Psoas muscle (tissue), 8 donors: Measurements from ENCODE around the gene P2RY6. TPM values are rescaled to one million over a fixed set of nuclear protein-coding genes. Genes with fewer than 3 reads are reported as not detected.
A peak's percentile ranks its signal among the peaks of the same experiment; 100 is the strongest.

ENCODE experiments used
- ATAC-seq, 4 donors: fragments of 200-7000 bp; cut with Tn5 transposase; one replicate each; pipeline ENCODE4 v1.9.1; 2020; ENCODE audit warnings: moderate library complexity in 3 of 4, mild to moderate bottlenecking in 2 of 4
- DNase-seq, 2 donors: peaks; one replicate each; pipeline ENCODE4 v3.0.0-alpha.2; 2020
- H3K27ac ChIP-seq: fragments of 200-600 bp; one replicate; pipeline ENCODE4 v1.8.0; 2022
- H3K27me3 ChIP-seq, 3 donors: fragments of 200-600 bp in 1 of 3; one replicate each; pipeline versions ENCODE4 v1.6.1 to v1.8.0; 2013 to 2022; ENCODE audit warnings: low read length in 2 of 3, mild to moderate bottlenecking in 2 of 3, moderate library complexity in 1 of 3; ENCODE audit not compliant: insufficient read depth in 3 of 3
- H3K36me3 ChIP-seq, 2 donors: fragments of 200-600 bp in 1 of 2; one replicate each; pipeline versions ENCODE4 v1.6.1 to v1.8.0; 2013 to 2022; ENCODE audit warnings: low read depth in 1 of 2, mild to moderate bottlenecking in 1 of 2, moderate library complexity in 1 of 2; ENCODE audit not compliant: insufficient read depth in 1 of 2
- H3K4me1 ChIP-seq: fragments of 200-600 bp; one replicate; pipeline ENCODE4 v1.8.0; 2022
- H3K4me3 ChIP-seq: fragments of 200-600 bp; one replicate; pipeline ENCODE4 v1.8.0; 2022; ENCODE audit warnings: mild to moderate bottlenecking
- H3K9me3 ChIP-seq: fragments of 200-600 bp; one replicate; pipeline ENCODE4 v1.8.0; 2022
- CTCF ChIP-seq: fragments of 200-600 bp; IDR thresholded peaks from one replicate; pipeline ENCODE4 v1.8.0; 2022; ENCODE audit warnings: antibody characterized with exemption
- WGBS, 3 donors: extraction: QIAGEN DNeasy Blood & Tissue Kit; methylation state at CpG; one replicate each; pipeline versions ENCODE4 v1.1.6 to v1.1.7; 2013; 5-methylcytosine and 5-hydroxymethylcytosine counted together
- intact Hi-C, 2 donors: fragments of 100-400 bp; cut with DNase I; formaldehyde crosslinking; loops; one replicate each; pipeline versions ENCODE4 v1.11.0 to v1.14.2; 2022
- polyA plus RNA-seq, 3 donors: library from polyadenylated mRNA; stranded (reverse); fragments of 200-250 nt; gene quantifications; one replicate each; pipeline ENCODE4 v1.2.3, GENCODE V29; 2013
- total RNA-seq, 4 donors: library from RNA; stranded (reverse); fragmentation: NEBNext Ultra II Directional in 2 of 4; extraction: Animal tissue kit (Norgen Biotek cat#: 25700) in 2 of 4; gene quantifications; one replicate each; pipeline versions ENCODE4 v1.2.1 to v1.2.4, GENCODE V29; 2021 to 2023
- donor health status: healthy with polysubstance abuse.
- donor health status: DM: no; HTN: no; CAD: no; lungs with moderate emphysema.
- donor health status: Bipolar disorder and iron deficiency.
- donor health status: healthy.
- donor health status: DM: yes; HTN: yes; CAD: no.
- donor health status: DM: no; HTN: no; CAD: no.
- donor health status: DM: no; HTN: no; CAD: no.
- donor health status: DM: yes; HTN: yes; CAD: no.

Gene P2RY6
- total and polyA plus RNA-seq, 7 donors = 0.59 to 2.5 (median 1.3) TPM

GRCh38 chr11:73249853-73250783, 22.0 kb upstream of the P2RY6 start:
- H3K27ac ChIP-seq = peak overlapping the region; percentile 61
- H3K9me3 ChIP-seq = no peaks in the 10 kb centered on the region
- 87 to 93% (median 89%) methylated on average over 11 of the region's 11 CpGs for WGBS, 3 donors
- no peak overlapping the region for H3K4me3 ChIP-seq
- H3K36me3 ChIP-seq = no peaks in the 10 kb centered on the region
- intact Hi-C loops = loop anchor here in 1 of 2 donors (5.0 kb wide), 1 partner anchor 423 kb away; no protein-coding TSS in a partner anchor
- H3K4me1 ChIP-seq = peaks cover 6% of the 10 kb centered on the region
- DNase-seq (peak in 1 of 2 donors; percentile 46), ATAC-seq (peak in 2 of 4 donors; percentile 23 to 30)
- no peaks in the 10 kb centered on the region for H3K27me3 ChIP-seq
- no peak for TF ChIP-seq CTCF

DNA sequence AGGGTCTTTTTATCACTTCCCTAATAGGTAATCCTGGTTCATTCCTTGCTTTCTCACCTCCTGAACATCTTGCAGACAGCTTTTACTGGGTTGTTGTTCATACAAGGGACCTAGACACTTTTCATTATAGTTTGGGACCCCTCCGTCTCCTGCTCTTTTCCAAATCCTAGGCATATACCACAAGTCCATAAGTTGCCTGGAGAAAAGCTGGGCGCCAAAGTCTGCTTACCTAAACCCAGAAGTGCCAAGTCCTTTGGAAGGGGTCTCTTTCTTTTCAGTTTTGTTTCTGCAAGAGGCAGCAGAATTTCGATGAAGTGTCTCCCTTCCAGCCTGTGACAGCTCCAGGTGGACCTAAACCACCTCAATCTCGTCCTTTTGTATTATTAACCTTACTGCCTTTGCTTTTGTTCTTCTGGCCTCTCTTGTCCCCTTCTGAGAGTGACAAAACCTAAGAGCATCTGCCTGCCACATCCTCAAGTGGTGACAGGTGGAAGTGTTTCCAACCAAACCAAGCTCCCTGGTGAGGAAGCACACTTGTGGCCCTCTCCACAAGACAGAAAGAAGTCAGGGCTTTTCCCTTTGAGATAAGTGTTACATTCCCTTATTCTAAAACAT, 19.5 kb upstream of the P2RY6 start:
- no peaks in the 10 kb centered on the region for H3K27me3 ChIP-seq
- peak in 1 of 2 donors; percentile 28 for DNase-seq
- H3K9me3 ChIP-seq = no peaks in the 10 kb centered on the region
- no peak for ATAC-seq
- intact Hi-C loops = no loop called here
- H3K36me3 ChIP-seq = no peaks in the 10 kb centered on the region
- no peak overlapping the region for H3K27ac ChIP-seq
- 84 to 86% (median 86%) methylated on average over 4 of the region's 4 CpGs for WGBS, 3 donors
- no peak for TF ChIP-seq CTCF
- H3K4me1 ChIP-seq = peaks cover 14% of the 10 kb centered on the region
- no peak overlapping the region for H3K4me3 ChIP-seq

GRCh38 chr11:73257342-73258103, 14.6 kb upstream of the P2RY6 start:
- H3K9me3 ChIP-seq = no peaks in the 10 kb centered on the region
- H3K4me3 ChIP-seq = no peak overlapping the region
- TF ChIP-seq CTCF = no peak
- peak; percentile 41 to 81 (median 77) for ATAC-seq
- DNase-seq = peak in 1 of 2 donors; percentile 60
- no peaks in the 10 kb centered on the region for H3K27me3 ChIP-seq
- intact Hi-C loops = no loop called here
- 36 to 58% (median 54%) methylated on average over 6 of the region's 6 CpGs for WGBS, 3 donors
- no peaks in the 10 kb centered on the region for H3K36me3 ChIP-seq
- peaks cover 17% of the 10 kb centered on the region for H3K4me1 ChIP-seq
- H3K27ac ChIP-seq = peak overlapping the region; percentile 77

DNA sequence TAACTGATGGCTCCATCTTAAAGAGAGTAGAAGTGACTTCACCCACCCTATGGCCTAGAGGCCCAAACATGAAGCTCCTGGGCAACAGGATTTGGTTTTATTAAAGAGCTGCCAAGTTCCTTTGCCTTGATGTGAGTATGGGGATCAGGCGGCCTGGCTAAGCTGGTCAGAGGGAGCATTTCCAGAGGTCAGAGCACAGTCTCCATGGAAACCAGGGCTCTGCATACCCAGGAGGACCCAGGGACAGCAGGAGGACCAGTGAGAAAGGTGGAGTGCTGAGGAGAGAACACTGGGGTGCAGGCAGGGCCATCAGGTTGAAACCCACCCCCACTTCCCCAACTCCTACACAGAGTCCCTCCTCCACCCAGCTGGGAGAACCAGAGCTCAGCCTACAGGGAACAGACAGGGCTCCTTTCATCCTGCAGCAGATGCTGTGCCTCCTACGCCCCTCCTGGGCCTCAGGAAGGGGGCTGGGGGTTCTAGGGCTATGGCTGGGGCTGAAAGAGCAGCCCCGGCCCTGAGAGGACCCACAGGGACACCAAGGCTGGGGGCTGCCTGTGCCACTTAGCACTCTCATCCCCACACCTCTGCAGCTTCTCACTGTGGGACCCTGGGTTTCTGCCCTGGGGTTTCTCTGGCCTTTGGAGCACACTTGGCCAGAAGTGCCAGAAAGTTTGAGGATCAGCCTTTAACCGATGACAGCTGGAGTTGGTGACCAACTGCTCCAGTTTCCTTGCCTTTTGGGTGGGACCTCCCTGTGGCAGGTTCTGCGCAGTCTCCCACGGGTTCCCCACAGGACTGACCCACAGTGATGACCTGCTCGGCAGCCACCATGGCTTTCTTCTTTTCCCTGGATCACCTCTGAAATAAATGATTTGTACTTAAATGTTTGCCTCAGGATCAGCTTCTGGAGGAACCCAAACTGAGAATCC, 13.8 kb upstream of the P2RY6 start:
- Histone ChIP-seq H3K4me3 (no peak overlapping the region), H3K9me3 (no peaks in the 10 kb centered on the region), H3K36me3 (no peaks in the 10 kb centered on the region), H3K27ac (peak overlapping the region; percentile 77), H3K27me3 (no peaks in the 10 kb centered on the region), H3K4me1 (peaks cover 17% of the 10 kb centered on the region)
- no peak for TF ChIP-seq CTCF
- 69 to 80% (median 79%) methylated on average over 7 of the region's 7 CpGs for WGBS, 3 donors
- no peak for ATAC-seq
- DNase-seq = no peak
- intact Hi-C loops = no loop called here
